Epidermal melanocyte (primary cell): ENCODE measurements around the gene WASHC2A.
"Not testable (repeated sequence)": the region's sequence is repeated elsewhere in the genome, so short reads cannot be mapped to it uniquely, and the experiment has no call there.

Source experiments
- DNase-seq: peaks from one replicate; pipeline ENCODE4 v3.0.0; 2011; ENCODE audit warnings: low spot score; ENCODE audit not compliant: insufficient read length

The WASHC2A gene

GRCh38 chr10:50067546-50068351 is at the start of gene WASHC2A:
Gene WASHC2A (plus strand): TSS chr10:50067954. CDS start chr10:50068006, 52 bp downstream.
- DNase-seq = peak; percentile 20

GRCh38 chr10:50019279-50019678 is 48.5 kb upstream of the WASHC2A start:
- not testable (repeated sequence) for DNase-seq

- DNase-seq = not testable (repeated sequence)
These were observed 47.2 kb upstream of the WASHC2A start for GRCh38 chr10:50020451-50021024.

- DNase-seq = no peak
These were observed 46.1 kb upstream of the WASHC2A start for GRCh38 chr10:50021646-50022045.

GRCh38 chr10:50024716-50025383 is 42.9 kb upstream of the WASHC2A start:
- not testable (repeated sequence) for DNase-seq

GRCh38 chr10:50025627-50026026 is 42.1 kb upstream of the WASHC2A start:
- no peak for DNase-seq

GRCh38 chr10:50027195-50027594 is 40.6 kb upstream of the WASHC2A start:
- DNase-seq = no peak

- DNase-seq = no peak
These were observed 34.3 kb upstream of the WASHC2A start for GRCh38 chr10:50033481-50033880.

GRCh38 chr10:50035337-50035736 is 32.4 kb upstream of the WASHC2A start:
- DNase-seq = not testable (repeated sequence)

- DNase-seq = no peak
These were observed 22.7 kb upstream of the WASHC2A start for GRCh38 chr10:50044941-50045664.

GRCh38 chr10:50046457-50046856 is 21.3 kb upstream of the WASHC2A start:
- not testable (repeated sequence) for DNase-seq

- not testable (repeated sequence) for DNase-seq
These were observed 20.2 kb upstream of the WASHC2A start for GRCh38 chr10:50047594-50047993.

- not testable (repeated sequence) for DNase-seq
These were observed 15.6 kb upstream of the WASHC2A start for GRCh38 chr10:50051995-50052660.

- not testable (repeated sequence) for DNase-seq
These were observed 14.9 kb upstream of the WASHC2A start for GRCh38 chr10:50052778-50053376.

- DNase-seq = not testable (repeated sequence)
These were observed 12.1 kb upstream of the WASHC2A start for GRCh38 chr10:50055494-50056292.

- DNase-seq = not testable (repeated sequence)
These were observed 11.1 kb upstream of the WASHC2A start for GRCh38 chr10:50056654-50057053.

- not testable (repeated sequence) for DNase-seq
These were observed 9.0 kb upstream of the WASHC2A start for GRCh38 chr10:50058727-50059126.

- DNase-seq = not testable (repeated sequence)
These were observed 7.8 kb upstream of the WASHC2A start for GRCh38 chr10:50059946-50060345.

GRCh38 chr10:50061548-50061947 is 6.2 kb upstream of the WASHC2A start:
- DNase-seq = not testable (repeated sequence)

GRCh38 chr10:50063100-50063499 is 4.7 kb upstream of the WASHC2A start:
- no peak for DNase-seq
